HG03025 (cell line): ENCODE results near the gene C2orf76.
A peak's percentile ranks its signal among the peaks of the same experiment; 100 is the strongest.

Experiments
- ATAC-seq: cut with Tn5 transposase; IDR thresholded peaks from one replicate; pipeline ENCODE4 v1.9.1; 2021; ENCODE audit warnings: mild to moderate bottlenecking, moderate library complexity; ENCODE audit not compliant: unreplicated experiment, low FRiP score

Gene C2orf76

DNA sequence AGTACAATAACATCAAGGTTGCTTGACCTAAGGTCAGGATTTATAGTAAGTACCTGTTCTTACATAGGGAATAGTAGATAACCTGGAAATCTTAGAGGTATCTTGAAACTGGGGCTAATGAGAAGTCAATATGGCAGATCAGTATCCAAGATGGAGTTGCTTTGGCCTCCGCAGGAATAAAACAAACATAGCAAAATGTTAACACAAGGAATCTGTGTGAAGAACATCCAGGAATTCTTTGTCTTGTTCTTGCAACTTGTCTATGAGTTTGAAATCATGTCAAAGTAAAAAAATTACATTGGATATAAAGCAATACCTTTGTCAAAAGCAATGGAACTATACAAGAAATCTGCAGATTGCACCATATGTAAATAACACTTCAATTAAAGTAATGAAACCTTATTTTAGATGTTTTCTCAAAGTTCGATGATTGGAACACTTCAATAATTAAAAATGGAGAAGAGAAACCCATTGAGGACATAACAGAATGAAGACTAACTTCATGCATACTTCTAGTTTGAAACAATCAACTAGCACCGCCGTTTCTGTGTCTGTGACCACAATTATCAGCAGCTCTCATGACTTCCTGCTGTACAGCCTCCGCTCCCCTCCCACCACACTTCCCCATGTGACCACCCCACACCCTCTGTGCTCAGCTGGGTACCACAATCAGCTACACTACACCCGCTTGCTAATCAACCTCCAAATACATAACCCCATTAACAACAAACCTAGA is 27.6 kb downstream of the C2orf76 start:
- peak; percentile 99 for ATAC-seq

DNA sequence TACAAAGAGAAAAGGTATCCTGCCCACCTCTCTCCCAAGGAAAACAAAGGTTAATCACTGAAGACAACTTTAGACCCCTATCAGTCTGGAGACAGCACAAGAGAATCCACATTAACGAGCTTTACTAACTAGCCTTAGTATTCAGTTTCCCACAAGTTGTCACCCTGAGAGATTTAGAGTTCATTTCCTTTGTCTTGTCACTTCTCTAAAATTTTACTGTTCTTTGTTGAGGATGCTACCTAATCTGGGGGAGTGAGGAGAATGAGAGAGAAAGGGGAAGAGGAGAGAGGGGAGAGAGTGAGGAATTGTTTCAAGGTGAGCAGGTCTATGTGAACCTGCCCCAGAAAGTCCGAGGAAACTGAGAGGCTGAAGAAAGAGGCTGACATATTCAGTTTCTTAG is 28.4 kb downstream of the C2orf76 start:
- ATAC-seq: no peak

DNA sequence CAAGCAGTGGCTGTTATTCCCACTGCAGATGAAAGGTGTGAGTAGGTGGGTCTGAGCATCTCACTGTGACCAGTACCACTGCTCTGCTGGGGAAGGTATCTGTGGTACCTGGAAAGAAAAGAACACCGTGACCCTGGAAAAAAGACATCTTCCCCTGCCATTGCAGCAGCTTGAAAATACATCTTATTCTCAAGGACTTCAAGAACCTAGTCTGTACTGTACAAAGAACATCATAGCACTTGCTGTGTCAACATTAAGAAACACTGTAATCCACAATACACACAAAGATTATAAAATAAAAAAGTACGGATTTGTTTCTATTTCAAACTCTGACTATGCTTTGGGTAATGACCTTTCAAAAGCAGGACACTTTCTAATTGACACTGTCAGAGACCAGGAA is 28.9 kb downstream of the C2orf76 start:
- no peak for ATAC-seq

DNA sequence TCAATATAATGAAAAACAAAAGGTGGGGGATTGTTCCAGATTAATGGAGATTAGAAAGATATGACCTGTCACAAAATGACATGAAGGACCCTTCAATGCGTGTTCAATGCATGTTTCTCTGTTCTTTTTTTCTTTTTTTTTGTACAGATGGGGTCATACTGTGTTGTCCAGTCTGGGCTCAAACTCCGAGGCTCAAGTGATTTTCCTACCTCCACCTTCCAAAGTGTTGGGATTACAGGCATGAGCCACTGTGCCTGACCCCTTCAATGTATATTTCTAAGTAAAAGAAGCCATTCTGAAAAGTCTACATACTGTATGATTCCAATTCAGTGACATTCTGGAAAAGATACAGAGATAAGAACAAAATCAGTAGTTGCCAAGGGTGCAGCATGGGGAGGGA is 32.8 kb downstream of the C2orf76 start:
- ATAC-seq: no peak

DNA sequence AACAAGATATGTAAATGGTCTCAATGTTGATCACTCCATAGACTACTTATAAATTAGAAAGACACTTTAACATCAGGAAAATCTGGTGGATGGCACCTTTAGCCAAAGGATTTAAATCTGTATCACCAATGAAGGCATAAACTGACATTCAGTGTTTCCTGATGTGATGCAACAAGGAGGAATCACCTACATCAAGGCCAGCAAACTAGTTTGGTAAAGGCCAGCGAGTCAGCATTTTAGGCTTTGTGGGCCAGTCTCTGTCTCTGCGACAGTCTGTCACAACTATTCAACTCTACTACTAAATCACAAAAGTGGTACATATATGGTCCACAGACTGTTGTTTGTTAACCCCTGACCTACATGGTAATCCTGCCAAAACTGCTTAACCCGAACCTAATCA is 33.3 kb downstream of the C2orf76 start:
- no peak for ATAC-seq

DNA sequence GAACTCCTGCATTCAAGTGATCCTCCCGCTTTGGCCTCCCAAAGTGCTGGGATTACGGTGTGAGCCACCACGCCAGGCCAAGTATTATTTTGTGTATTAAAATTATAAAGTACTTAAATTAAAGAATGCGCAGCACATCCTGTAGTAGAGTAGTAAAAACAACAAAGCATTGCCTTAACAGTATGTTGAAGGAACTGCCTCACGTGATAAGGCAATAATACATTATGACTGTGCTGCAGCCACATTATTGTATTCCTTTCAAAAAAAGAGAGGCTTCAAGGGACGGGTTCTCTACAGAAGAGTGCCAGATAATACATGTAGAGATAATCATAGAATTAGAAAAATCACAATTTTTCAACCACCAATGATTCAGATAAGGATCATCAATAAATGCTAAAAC is 33.7 kb downstream of the C2orf76 start:
- no peak for ATAC-seq

GRCh38 chr2:119327431-119327830 is 39.2 kb downstream of the C2orf76 start:
- no peak for ATAC-seq

DNA sequence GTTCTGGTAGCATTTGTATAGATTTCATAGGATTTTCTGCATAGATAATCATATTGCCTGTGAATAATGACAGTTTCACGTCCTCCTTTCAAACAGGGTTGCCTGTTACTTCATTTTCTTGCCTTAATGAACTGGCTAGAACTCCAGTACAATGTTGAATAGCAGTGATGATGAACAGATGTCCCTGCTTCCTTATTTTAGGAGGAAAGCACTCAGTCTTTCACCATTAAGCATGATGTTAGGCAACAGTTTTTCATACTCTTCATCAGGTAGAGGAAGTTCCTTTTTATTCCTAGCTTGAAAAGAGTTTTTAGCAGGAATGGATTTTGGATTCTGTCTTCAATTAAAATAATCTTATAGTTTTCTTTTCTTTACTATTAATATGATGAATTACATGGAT is 39.7 kb downstream of the C2orf76 start:
- no peak for ATAC-seq

GRCh38 chr2:119324685-119325270 is 41.9 kb downstream of the C2orf76 start:
- ATAC-seq: no peak

GRCh38 chr2:119323459-119323858 is 43.2 kb downstream of the C2orf76 start:
- no peak for ATAC-seq

DNA sequence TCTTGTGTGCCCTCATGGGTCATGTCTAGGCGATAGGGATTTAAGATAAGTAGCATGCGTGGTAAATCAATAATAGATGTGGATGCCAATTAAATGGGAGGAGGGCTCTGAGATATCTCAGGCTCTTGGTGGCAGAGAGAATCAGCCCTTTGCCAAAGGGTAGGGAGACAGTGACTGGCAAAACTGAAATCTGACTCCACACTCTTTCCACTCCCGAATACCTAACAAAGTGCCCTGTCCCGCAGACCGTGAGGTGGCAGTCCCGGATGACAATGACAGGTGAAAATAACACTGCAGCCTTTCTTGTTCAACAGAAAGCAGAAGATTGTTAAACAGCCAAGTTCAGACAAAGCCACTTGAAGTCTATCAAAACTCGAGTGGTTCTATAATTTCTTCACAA is 47.0 kb downstream of the C2orf76 start:
- no peak for ATAC-seq

DNA sequence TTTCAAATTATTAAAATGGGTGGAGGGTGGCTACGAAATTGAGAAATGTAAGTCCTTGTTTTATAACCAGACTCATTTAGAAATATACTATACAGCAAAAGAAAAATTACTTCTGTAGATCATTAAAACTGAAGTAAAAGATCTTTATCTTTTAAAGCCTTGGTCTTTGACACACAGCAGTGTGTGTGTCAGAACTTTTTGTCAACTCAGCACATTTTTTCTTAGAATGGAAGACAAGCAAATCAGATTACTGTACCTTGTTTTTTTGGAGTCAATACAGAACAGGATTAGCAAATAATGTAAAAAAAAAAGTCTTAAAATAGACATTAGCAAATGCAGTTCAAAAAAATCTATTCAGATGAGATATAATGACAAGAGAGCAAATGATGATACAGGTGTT is 49.1 kb downstream of the C2orf76 start:
- ATAC-seq: no peak

- no peak for ATAC-seq
Observed at GRCh38 chr2:119316066-119316465, 50.6 kb downstream of the C2orf76 start.

DNA sequence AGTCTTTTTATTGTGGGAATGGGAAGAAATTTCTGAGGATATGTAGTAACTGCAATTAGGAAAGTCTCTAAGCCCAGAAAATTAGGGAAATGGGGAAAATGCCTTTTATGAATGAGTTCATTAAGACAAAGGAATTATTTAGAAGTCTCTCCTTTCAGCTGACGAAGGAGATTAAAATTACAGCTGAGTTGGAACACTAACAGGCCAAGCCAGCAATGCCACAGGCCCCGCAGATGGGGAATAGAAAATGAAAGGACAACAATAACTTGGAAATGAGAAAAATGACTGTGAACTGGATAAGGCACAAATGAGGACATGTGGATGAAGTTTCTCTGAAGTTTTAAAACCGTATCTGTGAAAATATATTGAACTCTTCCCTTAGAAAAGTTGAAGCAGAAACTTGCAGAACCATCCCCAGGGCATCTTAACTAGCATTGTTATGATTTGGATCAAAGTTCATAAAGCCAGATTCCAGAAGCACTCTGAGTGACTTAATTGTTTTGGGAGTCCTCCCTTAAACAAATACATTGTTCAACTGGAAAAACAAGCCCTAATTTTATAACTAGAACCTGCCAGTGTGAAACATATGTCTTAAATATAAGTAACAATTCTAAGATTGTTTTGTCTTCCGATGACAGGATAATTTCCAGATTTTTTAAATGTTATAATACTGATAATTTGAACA is 51.3 kb downstream of the C2orf76 start:
- no peak for ATAC-seq

GRCh38 chr2:119311831-119312230 is 54.8 kb downstream of the C2orf76 start:
- ATAC-seq: no peak

GRCh38 chr2:119311371-119311770 is 55.3 kb downstream of the C2orf76 start:
- ATAC-seq: no peak

GRCh38 chr2:119308793-119309330 is 57.8 kb downstream of the C2orf76 start:
- no peak for ATAC-seq

DNA sequence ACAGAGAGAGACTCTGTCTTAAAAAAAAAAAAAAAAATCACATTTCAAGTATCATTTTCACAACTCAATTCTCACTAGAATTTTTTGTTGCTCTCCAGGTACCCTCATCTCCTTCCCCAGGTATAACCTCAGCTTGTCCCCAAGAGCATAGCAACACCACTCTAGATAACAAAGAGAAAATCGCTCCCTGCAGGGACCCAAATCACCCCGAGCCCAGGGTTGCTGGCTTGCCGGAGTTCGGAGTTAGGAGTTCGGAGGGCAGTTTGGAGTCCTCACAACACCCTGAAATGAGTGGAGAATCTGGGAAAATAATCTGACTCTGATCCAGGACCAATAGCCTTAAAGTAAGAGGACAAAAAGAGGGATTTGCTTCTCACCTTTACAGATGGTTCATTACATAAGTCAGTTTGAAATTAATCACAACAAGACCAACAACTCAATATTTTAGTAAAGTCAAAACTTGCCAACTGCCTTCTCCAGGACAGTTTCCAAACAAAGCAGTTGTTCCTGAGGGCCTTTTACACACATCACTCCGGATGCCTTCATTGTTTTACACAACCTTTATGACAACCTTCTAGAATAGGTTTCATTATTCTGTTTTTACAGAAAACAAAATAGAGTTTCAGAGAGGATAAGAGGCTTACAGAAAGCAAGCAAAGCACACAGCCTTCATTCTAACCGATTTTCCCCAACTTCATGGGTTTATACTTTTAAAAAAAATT is 59.1 kb downstream of the C2orf76 start:
- no peak for ATAC-seq

GRCh38 chr2:119306196-119306590 is 60.4 kb downstream of the C2orf76 start:
- ATAC-seq: no peak

- no peak for ATAC-seq
Observed at GRCh38 chr2:119305497-119306195, 61.0 kb downstream of the C2orf76 start.
